IPS DF 4.7 (cell line): Measurements from ENCODE around the gene BCAT1.

ENCODE experiments used
- DNase-seq: peaks from one replicate; pipeline ENCODE4 v3.0.0-alpha.2; 2013; ENCODE audit warnings: low spot score; ENCODE audit errors: extremely low read depth

Gene BCAT1

GRCh38 chr12:24770821-24771220 lies 178.1 kb downstream of the BCAT1 start:
- no peak for DNase-seq

GRCh38 chr12:24770334-24770733 lies 178.6 kb downstream of the BCAT1 start:
- no peak for DNase-seq

GRCh38 chr12:24769682-24770081 lies 179.2 kb downstream of the BCAT1 start:
- DNase-seq = no peak

GRCh38 chr12:24768415-24768814 lies 180.5 kb downstream of the BCAT1 start:
- no peak for DNase-seq

- DNase-seq = no peak
Measured at GRCh38 chr12:24767016-24767415, 181.9 kb downstream of the BCAT1 start.

- no peak for DNase-seq
Measured at GRCh38 chr12:24764712-24765111, 184.2 kb downstream of the BCAT1 start.

- DNase-seq = no peak
Measured at GRCh38 chr12:24760606-24761378, 188.1 kb downstream of the BCAT1 start.

GRCh38 chr12:24760162-24760561 lies 188.7 kb downstream of the BCAT1 start:
- no peak for DNase-seq
